ENCODE results near the gene KRIT1.

DNA sequence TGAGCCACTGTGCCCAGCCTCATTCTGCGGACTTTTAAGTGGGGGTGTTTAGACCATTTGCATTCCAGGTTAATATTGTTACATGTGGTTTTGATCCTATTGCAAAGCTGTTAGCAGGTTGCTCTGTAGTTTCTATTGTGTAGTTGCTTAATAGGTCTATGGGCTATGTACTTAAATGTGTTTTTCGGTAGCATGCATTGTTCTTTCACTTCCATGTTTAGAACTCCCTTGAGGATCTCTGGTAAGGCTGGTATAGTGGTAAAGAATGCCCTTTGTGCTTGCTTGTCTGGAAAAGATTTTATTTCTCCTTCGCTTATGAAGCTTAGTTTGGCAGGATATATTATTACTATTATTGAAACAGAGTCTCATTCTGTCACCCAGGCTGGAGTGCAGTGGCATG, 53.4 kb downstream of the KRIT1 start:
- TF ChIP-seq, protein P1, sequence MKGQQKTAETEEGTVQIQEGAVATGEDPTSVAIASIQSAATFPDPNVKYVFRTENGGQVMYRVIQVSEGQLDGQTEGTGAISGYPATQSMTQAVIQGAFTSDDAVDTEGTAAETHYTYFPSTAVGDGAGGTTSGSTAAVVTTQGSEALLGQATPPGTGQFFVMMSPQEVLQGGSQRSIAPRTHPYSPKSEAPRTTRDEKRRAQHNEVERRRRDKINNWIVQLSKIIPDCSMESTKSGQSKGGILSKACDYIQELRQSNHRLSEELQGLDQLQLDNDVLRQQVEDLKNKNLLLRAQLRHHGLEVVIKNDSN (IDR thresholded peaks at IDR 0.05): no peak
- TF ChIP-seq, protein P2, sequence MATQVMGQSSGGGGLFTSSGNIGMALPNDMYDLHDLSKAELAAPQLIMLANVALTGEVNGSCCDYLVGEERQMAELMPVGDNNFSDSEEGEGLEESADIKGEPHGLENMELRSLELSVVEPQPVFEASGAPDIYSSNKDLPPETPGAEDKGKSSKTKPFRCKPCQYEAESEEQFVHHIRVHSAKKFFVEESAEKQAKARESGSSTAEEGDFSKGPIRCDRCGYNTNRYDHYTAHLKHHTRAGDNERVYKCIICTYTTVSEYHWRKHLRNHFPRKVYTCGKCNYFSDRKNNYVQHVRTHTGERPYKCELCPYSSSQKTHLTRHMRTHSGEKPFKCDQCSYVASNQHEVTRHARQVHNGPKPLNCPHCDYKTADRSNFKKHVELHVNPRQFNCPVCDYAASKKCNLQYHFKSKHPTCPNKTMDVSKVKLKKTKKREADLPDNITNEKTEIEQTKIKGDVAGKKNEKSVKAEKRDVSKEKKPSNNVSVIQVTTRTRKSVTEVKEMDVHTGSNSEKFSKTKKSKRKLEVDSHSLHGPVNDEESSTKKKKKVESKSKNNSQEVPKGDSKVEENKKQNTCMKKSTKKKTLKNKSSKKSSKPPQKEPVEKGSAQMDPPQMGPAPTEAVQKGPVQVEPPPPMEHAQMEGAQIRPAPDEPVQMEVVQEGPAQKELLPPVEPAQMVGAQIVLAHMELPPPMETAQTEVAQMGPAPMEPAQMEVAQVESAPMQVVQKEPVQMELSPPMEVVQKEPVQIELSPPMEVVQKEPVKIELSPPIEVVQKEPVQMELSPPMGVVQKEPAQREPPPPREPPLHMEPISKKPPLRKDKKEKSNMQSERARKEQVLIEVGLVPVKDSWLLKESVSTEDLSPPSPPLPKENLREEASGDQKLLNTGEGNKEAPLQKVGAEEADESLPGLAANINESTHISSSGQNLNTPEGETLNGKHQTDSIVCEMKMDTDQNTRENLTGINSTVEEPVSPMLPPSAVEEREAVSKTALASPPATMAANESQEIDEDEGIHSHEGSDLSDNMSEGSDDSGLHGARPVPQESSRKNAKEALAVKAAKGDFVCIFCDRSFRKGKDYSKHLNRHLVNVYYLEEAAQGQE (IDR thresholded peaks at IDR 0.05; ENCODE audit: low read depth): no peak
